HG03175 (cell line): ENCODE results near the gene SYF2.
"Not testable (repeated sequence)": the region's sequence is repeated elsewhere in the genome, so short reads cannot be mapped to it uniquely, and the experiment has no call there.

Experiments
- ATAC-seq: cut with Tn5 transposase; IDR thresholded peaks from one replicate; pipeline ENCODE4 v1.9.1; 2021; ENCODE audit warnings: mild to moderate bottlenecking, moderate library complexity; ENCODE audit not compliant: unreplicated experiment

The SYF2 gene

GRCh38 chr1:25246600-25247023 lies 14.3 kb upstream of the SYF2 start:
- no peak for ATAC-seq

GRCh38 chr1:25245809-25246599 lies 13.7 kb upstream of the SYF2 start:
- ATAC-seq, result no peak

GRCh38 chr1:25245393-25245792 lies 13.1 kb upstream of the SYF2 start:
- ATAC-seq, result no peak

GRCh38 chr1:25243907-25244306 lies 11.6 kb upstream of the SYF2 start:
- no peak for ATAC-seq

- ATAC-seq, result peak; percentile 76
These were observed 7.6 kb upstream of the SYF2 start for GRCh38 chr1:25239681-25240541.

- no peak for ATAC-seq
These were observed 5.7 kb upstream of the SYF2 start for GRCh38 chr1:25238046-25238445.

- ATAC-seq, result not testable (repeated sequence)
These were observed 4.0 kb upstream of the SYF2 start for GRCh38 chr1:25236261-25236660.

- not testable (repeated sequence) for ATAC-seq
These were observed 3.1 kb upstream of the SYF2 start for GRCh38 chr1:25235411-25235810.

- peak; percentile 53 for ATAC-seq
These were observed 823 bp upstream of the SYF2 start for GRCh38 chr1:25232866-25233784.

- ATAC-seq, result no peak
These were observed 8.8 kb downstream of the SYF2 start for GRCh38 chr1:25223471-25223870.

GRCh38 chr1:25222606-25223005 lies 9.7 kb downstream of the SYF2 start:
- no peak for ATAC-seq

GRCh38 chr1:25220666-25221065 lies 11.6 kb downstream of the SYF2 start:
- no peak for ATAC-seq

GRCh38 chr1:25219661-25220251 lies 12.5 kb downstream of the SYF2 start:
- ATAC-seq, result no peak

GRCh38 chr1:25217598-25218232 lies 14.6 kb downstream of the SYF2 start:
- no peak for ATAC-seq

GRCh38 chr1:25217015-25217414 lies 15.3 kb downstream of the SYF2 start:
- ATAC-seq, result no peak

GRCh38 chr1:25216123-25216522 lies 16.2 kb downstream of the SYF2 start:
- no peak for ATAC-seq

- no peak for ATAC-seq
These were observed 19.6 kb downstream of the SYF2 start for GRCh38 chr1:25212725-25213124.

GRCh38 chr1:25210728-25211127 lies 21.6 kb downstream of the SYF2 start:
- no peak for ATAC-seq

GRCh38 chr1:25209516-25209915 lies 22.8 kb downstream of the SYF2 start:
- no peak for ATAC-seq
